ENCODE results near the gene ZNF610.
A peak's percentile ranks its signal among the peaks of the same experiment; 100 is the strongest.

ZNF610 gene

GRCh38 chr19:52397310-52398080, 61.5 kb downstream of the ZNF610 start, which contains the start of gene ZNF528:
Gene ZNF528, plus strand, starts transcription at chr19:52397849. Its CDS starts 4,165 bp downstream, at chr19:52402014.
- no peaks in the 10 kb centered on the region for H3F3A ChIP-seq (ENCODE audit: low read depth)
- H3K4me2 ChIP-seq (ENCODE audit: low read depth, low read length, poor library complexity, severe bottlenecking): peak within 1 kb of the TSS; percentile 74
- peak within 1 kb of the TSS; percentile 80 for H3K4me3 ChIP-seq (ENCODE audit: low read length, poor library complexity, severe bottlenecking)
- H3K9ac ChIP-seq (ENCODE audit: low read depth, low read length, poor library complexity, severe bottlenecking): peak within 1 kb of the TSS; percentile 90
- peak within 1 kb of the TSS; percentile 56 for H2AFZ ChIP-seq (ENCODE audit: low read length)
- no peaks in the 10 kb centered on the region for H3K9me2 ChIP-seq (replicated peaks; ENCODE audit: low read depth, low read length)
- H3K27me3 ChIP-seq (ENCODE audit: insufficient read depth, low read length, poor library complexity, severe bottlenecking): no peaks in the 10 kb centered on the region
- H4K20me1 ChIP-seq (ENCODE audit: insufficient read depth, low read length, poor library complexity, severe bottlenecking): no peaks in the 10 kb centered on the region
- H3K36me3 ChIP-seq (ENCODE audit: insufficient read depth, low read length): no peaks in the 10 kb centered on the region
- peaks cover 6% of the 10 kb centered on the region for H3K4me1 ChIP-seq (ENCODE audit: insufficient read depth, low read length, poor library complexity, severe bottlenecking)
- TF ChIP-seq CTCF (conservative IDR thresholded peaks at IDR 0.05; ENCODE audit: low read length) (no peak), EZH2phosphoT487 (IDR thresholded peaks at IDR 0.05; ENCODE audit: borderline replicate concordance) (no peak)
- no peaks in the 10 kb centered on the region for H3K9me3 ChIP-seq (ENCODE audit: insufficient read depth, low read depth, low read length)
- H3K79me2 ChIP-seq (ENCODE audit: insufficient read depth, low read length): peaks cover 40% of the 10 kb centered on the region

DNA sequence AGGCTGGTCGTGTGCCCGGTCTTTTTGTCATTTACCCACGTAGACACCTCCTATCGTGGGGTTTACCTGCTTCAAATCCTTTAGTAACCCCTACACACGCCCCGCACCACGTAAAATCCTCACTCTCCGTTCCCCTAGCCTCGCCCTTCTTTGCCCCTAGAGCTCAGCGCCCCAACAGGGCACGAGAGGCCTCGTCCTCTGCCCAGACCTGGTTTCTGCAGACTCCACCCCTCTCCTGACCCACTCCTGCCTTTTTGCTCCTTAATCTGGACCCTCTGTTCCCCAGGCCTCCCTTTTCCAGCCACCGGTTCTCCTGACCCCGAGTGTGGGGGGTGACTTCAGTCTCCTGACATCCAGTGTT, 62.0 kb downstream of the ZNF610 start:
- Histone ChIP-seq H4K20me1 (ENCODE audit: insufficient read depth, low read length, poor library complexity, severe bottlenecking) (no peaks in the 10 kb centered on the region), H3K27me3 (ENCODE audit: insufficient read depth, low read length, poor library complexity, severe bottlenecking) (no peaks in the 10 kb centered on the region), H3K4me1 (ENCODE audit: insufficient read depth, low read length, poor library complexity, severe bottlenecking) (peaks cover 6% of the 10 kb centered on the region), H3K36me3 (ENCODE audit: insufficient read depth, low read length) (no peaks in the 10 kb centered on the region), H3K9me3 (ENCODE audit: insufficient read depth, low read depth, low read length) (no peaks in the 10 kb centered on the region), H3K79me2 (ENCODE audit: insufficient read depth, low read length) (peaks cover 40% of the 10 kb centered on the region), H3F3A (ENCODE audit: low read depth) (no peaks in the 10 kb centered on the region), H3K9me2 (replicated peaks; ENCODE audit: low read depth, low read length) (no peaks in the 10 kb centered on the region), H3K9ac (ENCODE audit: low read depth, low read length, poor library complexity, severe bottlenecking) (peak overlapping the region; percentile 90), H3K4me3 (ENCODE audit: low read length, poor library complexity, severe bottlenecking) (peak overlapping the region; percentile 80), H2AFZ (ENCODE audit: low read length) (peak overlapping the region; percentile 56; the same call in 1 of the 2 replicates), H3K4me2 (ENCODE audit: low read depth, low read length, poor library complexity, severe bottlenecking) (peak overlapping the region; percentile 68)
- TF ChIP-seq EZH2phosphoT487 (IDR thresholded peaks at IDR 0.05; ENCODE audit: borderline replicate concordance): no peak
- TF ChIP-seq CTCF (conservative IDR thresholded peaks at IDR 0.05; ENCODE audit: low read length): peak; percentile 30; the same call in 1 of the 2 replicates

- Histone ChIP-seq H3K27me3 (ENCODE audit: insufficient read depth, low read length, poor library complexity, severe bottlenecking) (no peaks in the 10 kb centered on the region), H3K9me2 (replicated peaks; ENCODE audit: low read depth, low read length) (no peaks in the 10 kb centered on the region), H3K4me3 (ENCODE audit: low read length, poor library complexity, severe bottlenecking) (no peak overlapping the region), H4K20me1 (ENCODE audit: insufficient read depth, low read length, poor library complexity, severe bottlenecking) (no peaks in the 10 kb centered on the region), H3F3A (ENCODE audit: low read depth) (no peaks in the 10 kb centered on the region), H3K79me2 (ENCODE audit: insufficient read depth, low read length) (no peaks in the 10 kb centered on the region), H3K36me3 (ENCODE audit: insufficient read depth, low read length) (peaks cover 30% of the 10 kb centered on the region; the same call in 1 of the 2 replicates), H3K4me2 (ENCODE audit: low read depth, low read length, poor library complexity, severe bottlenecking) (no peak overlapping the region), H3K9ac (ENCODE audit: low read depth, low read length, poor library complexity, severe bottlenecking) (no peak overlapping the region), H3K9me3 (ENCODE audit: insufficient read depth, low read depth, low read length) (peaks cover 16% of the 10 kb centered on the region; the same call in 1 of the 2 replicates), H2AFZ (ENCODE audit: low read length) (no peak overlapping the region), H3K4me1 (ENCODE audit: insufficient read depth, low read length, poor library complexity, severe bottlenecking) (no peaks in the 10 kb centered on the region)
- TF ChIP-seq EZH2phosphoT487 (IDR thresholded peaks at IDR 0.05; ENCODE audit: borderline replicate concordance) (no peak), CTCF (conservative IDR thresholded peaks at IDR 0.05; ENCODE audit: low read length) (no peak)
Observed at GRCh38 chr19:52410276-52410675, 74.2 kb downstream of the ZNF610 start.

Data from Loucy (cell line).